Stimulated activated CD4-positive, alpha-beta T cell treated with anti-CD3 and anti-CD28 coated beads, Interleukin-4, amount 100 ng/mL, for 4 hours (primary cell): ENCODE measurements around the gene LRRC58.
"Not testable (repeated sequence)": the region's sequence is repeated elsewhere in the genome, so short reads cannot be mapped to it uniquely, and the experiment has no call there.

ENCODE experiments used
- DNase-seq, 2 experiments: peaks; one replicate each; pipeline ENCODE4 v3.0.0-alpha.2; 2020

The LRRC58 gene

GRCh38 chr3:120338517-120338916 lies 10.6 kb downstream of the LRRC58 start:
- DNase-seq: no peak

GRCh38 chr3:120332646-120333045 lies 16.5 kb downstream of the LRRC58 start:
- DNase-seq: no peak

GRCh38 chr3:120331076-120331475 lies 18.1 kb downstream of the LRRC58 start:
- DNase-seq: no peak

- DNase-seq: no peak
Measured at GRCh38 chr3:120326784-120327183, 22.4 kb downstream of the LRRC58 start.

GRCh38 chr3:120324190-120324589 lies 25.0 kb downstream of the LRRC58 start:
- DNase-seq: no peak

GRCh38 chr3:120323761-120324160 lies 25.4 kb downstream of the LRRC58 start:
- not testable (repeated sequence) for DNase-seq

- no peak for DNase-seq
Measured at GRCh38 chr3:120311863-120312794, 37.0 kb downstream of the LRRC58 start.

- no peak for DNase-seq
Measured at GRCh38 chr3:120306519-120307455, 42.4 kb downstream of the LRRC58 start.

GRCh38 chr3:120304616-120305015 lies 44.5 kb downstream of the LRRC58 start:
- DNase-seq: no peak

- no peak for DNase-seq
Measured at GRCh38 chr3:120302361-120302760, 46.8 kb downstream of the LRRC58 start.

- DNase-seq: no peak
Measured at GRCh38 chr3:120300971-120301370, 48.2 kb downstream of the LRRC58 start.

- DNase-seq: no peak
Measured at GRCh38 chr3:120299403-120299802, 49.8 kb downstream of the LRRC58 start.

GRCh38 chr3:120298996-120299395 lies 50.2 kb downstream of the LRRC58 start:
- DNase-seq: no peak

GRCh38 chr3:120291552-120291951 lies 57.6 kb downstream of the LRRC58 start:
- DNase-seq: not testable (repeated sequence)

GRCh38 chr3:120289636-120290035 lies 59.5 kb downstream of the LRRC58 start:
- DNase-seq: no peak

- no peak for DNase-seq
Measured at GRCh38 chr3:120286465-120286864, 62.7 kb downstream of the LRRC58 start.

- DNase-seq: no peak
Measured at GRCh38 chr3:120285508-120285841, 63.7 kb downstream of the LRRC58 start.

- no peak for DNase-seq
Measured at GRCh38 chr3:120284747-120285507, 64.2 kb downstream of the LRRC58 start, which contains the start of gene GPR156. GPR156 (minus strand) TSS chr3:120285222; CDS start chr3:120244098, 41,124 bp downstream.

GRCh38 chr3:120281261-120281660 lies 67.9 kb downstream of the LRRC58 start:
- DNase-seq: no peak

- no peak for DNase-seq
Measured at GRCh38 chr3:120280566-120280965, 68.6 kb downstream of the LRRC58 start.

- DNase-seq: no peak
Measured at GRCh38 chr3:120280026-120280425, 69.1 kb downstream of the LRRC58 start.

GRCh38 chr3:120276767-120277166 lies 72.4 kb downstream of the LRRC58 start:
- DNase-seq: no peak

GRCh38 chr3:120275618-120276017 lies 73.5 kb downstream of the LRRC58 start:
- no peak for DNase-seq
